Islet of Langerhans (tissue), 1 donor: ENCODE measurements around the gene DDA1.

ENCODE experiments used
- FAIRE-seq: peaks from one replicate; lab custom pipeline; 2011; peaks lifted over from hg19 to GRCh38; lab: Jason Lieb, UNC

DDA1 gene

GRCh38 chr19:17312189-17313113 lies 3.1 kb downstream of the DDA1 start:
- no peak for FAIRE-seq

- FAIRE-seq = no peak
Measured at GRCh38 chr19:17314007-17314593, 4.7 kb downstream of the DDA1 start.

- no peak for FAIRE-seq
Measured at GRCh38 chr19:17318966-17319365, 9.6 kb downstream of the DDA1 start.

- no peak for FAIRE-seq
Measured at GRCh38 chr19:17319473-17320238, 10.3 kb downstream of the DDA1 start.

- FAIRE-seq = no peak
Measured at GRCh38 chr19:17320435-17320834, 11.1 kb downstream of the DDA1 start.

- FAIRE-seq = no peak
Measured at GRCh38 chr19:17321655-17322489, 12.5 kb downstream of the DDA1 start.

GRCh38 chr19:17322854-17323253 lies 13.5 kb downstream of the DDA1 start:
- no peak for FAIRE-seq

- no peak for FAIRE-seq
Measured at GRCh38 chr19:17323300-17323963, 14.1 kb downstream of the DDA1 start.

GRCh38 chr19:17323964-17324332 lies 14.6 kb downstream of the DDA1 start:
- no peak for FAIRE-seq

- no peak for FAIRE-seq
Measured at GRCh38 chr19:17324357-17325114, 15.2 kb downstream of the DDA1 start.

- no peak for FAIRE-seq
Measured at GRCh38 chr19:17325133-17325532, 15.8 kb downstream of the DDA1 start.

- FAIRE-seq = no peak
Measured at GRCh38 chr19:17325881-17326594, 16.7 kb downstream of the DDA1 start.

GRCh38 chr19:17326595-17326966 lies 17.2 kb downstream of the DDA1 start:
- no peak for FAIRE-seq

- FAIRE-seq = no peak
Measured at GRCh38 chr19:17327068-17327653, 17.8 kb downstream of the DDA1 start.

- FAIRE-seq = no peak
Measured at GRCh38 chr19:17327654-17328516, 18.5 kb downstream of the DDA1 start.

GRCh38 chr19:17328517-17329365 lies 19.4 kb downstream of the DDA1 start:
- FAIRE-seq = no peak

- FAIRE-seq = no peak
Measured at GRCh38 chr19:17329366-17330261, 20.3 kb downstream of the DDA1 start.
